ENCODE data around the gene PMP22. TPM values are rescaled to one million over a fixed set of nuclear protein-coding genes. Genes with fewer than 3 reads are reported as not detected.

Gene PMP22
- polyA plus RNA-seq, 4 donors = 62.0 to 89.4 (median 78.8) TPM

DNA sequence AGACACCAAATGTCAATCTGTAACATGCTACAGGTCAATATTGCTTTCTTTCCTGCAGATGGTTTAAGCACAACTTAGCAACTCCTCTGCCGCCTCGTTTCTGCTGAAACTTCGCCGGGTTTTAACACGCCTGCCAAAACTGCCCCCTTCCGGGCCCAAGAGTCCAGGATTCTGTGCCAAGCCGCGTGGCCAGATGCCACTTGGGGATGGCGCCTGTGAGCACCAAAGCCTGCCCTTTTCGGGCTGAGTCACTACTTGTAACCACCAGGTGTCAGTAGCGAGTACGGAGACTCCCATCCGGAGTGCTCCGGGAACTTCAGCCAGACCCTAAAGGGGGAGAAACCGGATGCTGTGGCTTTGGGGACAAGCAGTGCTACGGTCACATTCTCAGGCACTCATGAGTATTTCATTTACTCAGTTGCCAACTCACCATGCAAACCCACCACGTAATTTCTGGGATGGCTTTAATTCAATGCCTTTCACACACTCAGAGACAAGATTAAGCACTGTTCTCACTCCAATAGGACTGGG is 7.8 kb downstream of the PMP22 start:
- WGBS, 3 donors = 1 to 2% (median 2%) methylated on average over 17 of the region's 17 CpGs
- Histone ChIP-seq H3K9me3 (ENCODE audit: control insufficient read depth in 2 of 2, insufficient read depth in 1 of 2, low read depth in 1 of 2, low read length in 1 of 2) (no peaks in the 10 kb centered on the region), H3K27me3 (ENCODE audit: control insufficient read depth in 3 of 3, insufficient read depth in 3 of 3, low read length in 3 of 3) (peaks cover 0 to 8% (median 4%) of the 10 kb centered on the region in 3 donors), H3K4me1 (ENCODE audit: control insufficient read depth in 3 of 3, insufficient read depth in 2 of 3, low read depth in 1 of 3, low read length in 2 of 3) (peaks cover 0 to 27% (median 4%) of the 10 kb centered on the region in 3 donors), H3K36me3 (ENCODE audit: control insufficient read depth in 3 of 3, insufficient read depth in 2 of 3, low read depth in 1 of 3, low read length in 3 of 3) (peaks cover 2 to 41% (median 7%) of the 10 kb centered on the region in 3 donors), H3K27ac (ENCODE audit: low read depth in 1 of 3, low read length in 2 of 3) (peak overlapping the region in 2 of 3 donors; percentile 13 to 71), H3K4me3 (ENCODE audit: low read depth in 1 of 3, low read length in 3 of 3) (no peak overlapping the region)
- no peak for FAIRE-seq
- peak; percentile 77 to 82 for DNase-seq

DNA sequence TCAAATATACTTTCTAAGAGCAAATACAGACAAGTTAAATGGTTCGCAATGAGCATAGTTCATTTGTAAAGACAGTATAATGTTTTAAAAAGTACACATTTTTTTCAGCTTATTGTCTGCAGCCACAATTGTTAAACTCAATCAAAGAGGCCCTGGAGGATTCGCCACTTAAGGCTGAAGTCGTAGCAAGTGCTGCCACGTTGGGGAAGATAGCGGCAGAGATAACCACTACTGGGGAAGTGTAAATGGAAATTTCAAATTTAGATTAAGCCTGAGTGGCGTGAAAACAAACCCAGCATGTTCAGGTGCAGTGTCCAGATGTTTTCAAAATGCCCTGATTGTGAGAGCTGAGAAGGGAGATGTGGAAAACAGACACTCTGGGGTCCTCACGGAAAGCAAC is 8.4 kb downstream of the PMP22 start:
- H3K9me3 ChIP-seq (ENCODE audit: control insufficient read depth in 2 of 2, insufficient read depth in 1 of 2, low read depth in 1 of 2, low read length in 1 of 2) = no peaks in the 10 kb centered on the region
- H3K36me3 ChIP-seq (ENCODE audit: control insufficient read depth in 3 of 3, insufficient read depth in 2 of 3, low read depth in 1 of 3, low read length in 3 of 3) = peaks cover 2 to 43% (median 7%) of the 10 kb centered on the region in 3 donors
- DNase-seq (no peak), FAIRE-seq (no peak)
- peaks cover 0 to 2% (median 0%) of the 10 kb centered on the region in 3 donors for H3K27me3 ChIP-seq (ENCODE audit: control insufficient read depth in 3 of 3, insufficient read depth in 3 of 3, low read length in 3 of 3)
- H3K4me3 ChIP-seq (ENCODE audit: low read depth in 1 of 3, low read length in 3 of 3) = no peak overlapping the region
- H3K4me1 ChIP-seq (ENCODE audit: control insufficient read depth in 3 of 3, insufficient read depth in 2 of 3, low read depth in 1 of 3, low read length in 2 of 3) = peaks cover 0 to 21% (median 4%) of the 10 kb centered on the region in 3 donors
- no peak overlapping the region for H3K27ac ChIP-seq (ENCODE audit: low read depth in 1 of 3, low read length in 2 of 3)
- WGBS, 3 donors = 55 to 65% (median 58%) methylated on average over 7 of the region's 7 CpGs

DNA sequence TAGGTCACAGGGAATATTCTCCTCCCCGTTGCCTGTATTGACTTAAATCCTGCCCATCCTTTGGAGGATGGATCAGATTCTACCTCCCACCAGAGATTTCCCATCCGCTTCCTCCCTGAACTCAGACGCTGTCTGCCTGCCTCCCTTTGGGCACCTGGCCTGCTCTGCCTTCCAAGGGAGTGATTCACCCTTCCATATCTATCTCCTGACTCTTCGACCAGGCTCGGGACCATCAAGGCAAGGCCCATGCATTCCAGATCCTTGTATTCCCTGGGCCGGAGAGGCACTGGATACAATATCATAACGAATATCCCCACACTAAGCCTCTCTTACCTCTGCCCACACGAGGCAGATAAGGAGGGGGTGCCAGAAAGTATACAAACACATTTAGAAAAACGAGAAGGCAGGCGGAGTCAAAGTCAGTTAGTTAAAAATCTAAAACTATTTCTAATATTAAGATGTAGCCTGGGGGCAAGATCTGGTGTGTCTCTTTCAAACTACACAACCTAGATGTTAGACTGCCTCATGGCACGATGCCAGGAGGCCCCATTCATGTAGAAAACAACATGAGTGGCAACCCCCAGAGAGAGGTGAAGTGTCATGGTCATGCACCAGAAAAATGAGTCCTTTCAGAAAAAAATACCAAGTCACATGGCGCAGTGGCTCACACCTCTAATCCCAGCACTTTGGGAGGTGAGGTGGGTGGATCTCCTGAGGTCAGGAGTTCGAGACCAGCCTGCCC is 9.2 kb downstream of the PMP22 start:
- peaks cover 2 to 45% (median 7%) of the 10 kb centered on the region in 3 donors for H3K36me3 ChIP-seq (ENCODE audit: control insufficient read depth in 3 of 3, insufficient read depth in 2 of 3, low read depth in 1 of 3, low read length in 3 of 3)
- no peak for DNase-seq
- H3K27me3 ChIP-seq (ENCODE audit: control insufficient read depth in 3 of 3, insufficient read depth in 3 of 3, low read length in 3 of 3) = no peaks in the 10 kb centered on the region
- no peak for FAIRE-seq
- H3K4me3 ChIP-seq (ENCODE audit: low read depth in 1 of 3, low read length in 3 of 3) = no peak overlapping the region
- WGBS, 3 donors = 73 to 80% (median 78%) methylated on average over 13 of the region's 13 CpGs
- H3K9me3 ChIP-seq (ENCODE audit: control insufficient read depth in 2 of 2, insufficient read depth in 1 of 2, low read depth in 1 of 2, low read length in 1 of 2) = no peaks in the 10 kb centered on the region
- peak overlapping the region in 1 of 3 donors; percentile 14 for H3K27ac ChIP-seq (ENCODE audit: low read depth in 1 of 3, low read length in 2 of 3)
- H3K4me1 ChIP-seq (ENCODE audit: control insufficient read depth in 3 of 3, insufficient read depth in 2 of 3, low read depth in 1 of 3, low read length in 2 of 3) = peaks cover 0 to 17% (median 4%) of the 10 kb centered on the region in 3 donors

DNA sequence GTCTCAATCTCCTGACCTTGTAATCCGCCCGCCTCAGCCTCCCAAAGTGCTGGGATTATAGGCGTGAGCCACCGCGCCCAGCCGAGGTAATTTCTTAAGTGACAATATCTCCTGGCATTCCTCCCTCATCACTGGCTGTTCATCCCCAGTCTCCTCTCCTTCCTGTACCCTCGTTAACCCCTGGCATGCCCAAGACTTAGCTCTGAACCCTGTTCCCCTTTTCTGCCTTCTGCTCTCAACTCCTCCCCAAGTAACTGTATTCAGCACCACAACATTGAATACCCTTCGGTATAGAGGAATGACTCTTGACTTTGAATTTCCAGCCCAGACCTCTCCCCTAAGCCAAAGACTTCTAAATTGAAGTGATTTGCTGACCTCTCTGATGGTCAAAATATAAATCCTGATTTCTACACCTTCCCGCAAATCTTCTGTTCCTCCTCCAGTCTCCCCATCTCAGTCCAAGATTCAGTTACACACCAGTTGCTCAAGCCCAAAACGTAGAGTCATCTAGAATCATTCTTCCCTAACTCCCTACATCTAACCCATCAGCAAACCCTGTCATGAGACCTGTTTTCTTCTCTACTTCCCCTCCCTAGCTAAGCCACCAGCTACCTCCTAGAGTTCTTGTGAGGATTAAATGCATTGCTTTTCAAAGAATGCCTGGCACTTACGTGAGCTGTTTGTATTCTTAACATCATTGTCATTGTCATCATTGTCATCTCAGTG is 14.8 kb downstream of the PMP22 start:
- no peak overlapping the region for H3K27ac ChIP-seq (ENCODE audit: low read depth in 1 of 3, low read length in 2 of 3)
- peaks cover 2 to 26% (median 4%) of the 10 kb centered on the region in 3 donors for H3K36me3 ChIP-seq (ENCODE audit: control insufficient read depth in 3 of 3, insufficient read depth in 2 of 3, low read depth in 1 of 3, low read length in 3 of 3)

DNA sequence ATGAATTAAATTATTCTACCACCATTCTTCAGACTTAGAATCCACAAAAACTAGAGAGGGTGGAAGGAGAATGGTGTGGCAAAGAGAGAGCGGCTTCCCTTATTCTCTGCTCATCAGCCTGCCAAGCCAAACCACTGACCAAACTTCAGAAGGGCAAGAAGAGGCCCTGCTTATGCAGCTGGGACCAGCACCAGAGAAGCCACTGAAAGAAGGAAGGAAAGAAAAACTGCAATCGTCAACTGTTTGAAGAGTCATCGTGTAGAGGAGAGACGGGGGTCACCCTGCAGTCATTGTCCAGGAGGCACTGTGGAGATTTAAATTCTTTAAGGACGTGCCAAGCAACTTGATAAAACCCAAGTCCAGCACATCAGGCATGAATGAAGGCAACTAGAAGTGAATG is 15.6 kb downstream of the PMP22 start:
- no peaks in the 10 kb centered on the region for H3K9me3 ChIP-seq (ENCODE audit: control insufficient read depth in 2 of 2, insufficient read depth in 1 of 2, low read depth in 1 of 2, low read length in 1 of 2)
- no peak overlapping the region for H3K4me3 ChIP-seq (ENCODE audit: low read depth in 1 of 3, low read length in 3 of 3)
- FAIRE-seq = no peak
- WGBS, 3 donors = 70 to 84% (median 70%) methylated on average over 5 of the region's 5 CpGs
- H3K4me1 ChIP-seq (ENCODE audit: control insufficient read depth in 3 of 3, insufficient read depth in 2 of 3, low read depth in 1 of 3, low read length in 2 of 3) = peaks cover 0 to 5% (median 0%) of the 10 kb centered on the region in 3 donors
- no peak for DNase-seq
- H3K27ac ChIP-seq (ENCODE audit: low read depth in 1 of 3, low read length in 2 of 3) = no peak overlapping the region
- H3K27me3 ChIP-seq (ENCODE audit: control insufficient read depth in 3 of 3, insufficient read depth in 3 of 3, low read length in 3 of 3) = no peaks in the 10 kb centered on the region
- H3K36me3 ChIP-seq (ENCODE audit: control insufficient read depth in 3 of 3, insufficient read depth in 2 of 3, low read depth in 1 of 3, low read length in 3 of 3) = peaks cover 2 to 25% (median 4%) of the 10 kb centered on the region in 3 donors

More for the DNA sequence above, 14.8 kb downstream of the PMP22 start:
- WGBS, 3 donors = 80 to 87% (median 82%) methylated on average over 10 to 11 of the region's 11 CpGs
- no peak overlapping the region for H3K4me3 ChIP-seq (ENCODE audit: low read depth in 1 of 3, low read length in 3 of 3)
- DNase-seq (no peak), FAIRE-seq (no peak)
- H3K9me3 ChIP-seq (ENCODE audit: control insufficient read depth in 2 of 2, insufficient read depth in 1 of 2, low read depth in 1 of 2, low read length in 1 of 2) = no peaks in the 10 kb centered on the region
- peaks cover 0 to 5% (median 0%) of the 10 kb centered on the region in 3 donors for H3K4me1 ChIP-seq (ENCODE audit: control insufficient read depth in 3 of 3, insufficient read depth in 2 of 3, low read depth in 1 of 3, low read length in 2 of 3)
- no peaks in the 10 kb centered on the region for H3K27me3 ChIP-seq (ENCODE audit: control insufficient read depth in 3 of 3, insufficient read depth in 3 of 3, low read length in 3 of 3)

DNA sequence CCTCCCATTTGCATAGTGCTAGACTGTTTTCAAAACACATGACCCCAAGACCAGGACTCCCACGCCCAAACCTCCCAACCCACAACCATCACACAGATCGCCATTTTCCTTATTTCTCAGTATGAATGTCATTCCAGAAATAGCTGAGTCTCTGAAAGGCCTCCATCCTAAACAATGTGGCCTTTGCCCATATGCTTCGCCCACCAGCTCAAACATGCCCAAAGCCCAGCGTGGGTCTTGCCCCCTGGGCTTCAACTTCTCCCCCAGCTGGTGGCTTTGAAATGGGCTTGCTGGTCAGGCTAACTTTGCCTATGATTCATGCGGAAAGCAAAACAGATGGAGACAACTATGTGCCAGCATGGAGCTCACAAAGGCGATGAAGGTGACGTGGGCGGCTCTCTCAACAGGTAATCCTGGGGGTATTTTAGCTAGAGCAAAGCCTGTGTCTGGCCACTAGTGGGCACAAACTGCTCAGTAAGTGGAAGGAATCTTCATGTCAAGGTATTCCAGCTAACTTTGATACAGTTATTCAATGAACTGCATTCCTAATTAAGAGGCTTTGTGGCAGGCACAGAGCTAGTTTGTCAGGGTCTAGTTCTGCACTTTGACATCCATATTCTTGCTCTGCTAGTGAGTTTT is 17.1 kb downstream of the PMP22 start:
- H3K36me3 ChIP-seq (ENCODE audit: control insufficient read depth in 3 of 3, insufficient read depth in 2 of 3, low read depth in 1 of 3, low read length in 3 of 3) = peaks cover 2 to 17% (median 4%) of the 10 kb centered on the region in 3 donors
- no peaks in the 10 kb centered on the region for H3K9me3 ChIP-seq (ENCODE audit: control insufficient read depth in 2 of 2, insufficient read depth in 1 of 2, low read depth in 1 of 2, low read length in 1 of 2)
- H3K4me3 ChIP-seq (ENCODE audit: low read depth in 1 of 3, low read length in 3 of 3) = no peak overlapping the region
- WGBS, 3 donors = 89 to 93% (median 90%) methylated on average over 8 of the region's 8 CpGs
- no peaks in the 10 kb centered on the region for H3K27me3 ChIP-seq (ENCODE audit: control insufficient read depth in 3 of 3, insufficient read depth in 3 of 3, low read length in 3 of 3)
- no peak overlapping the region for H3K27ac ChIP-seq (ENCODE audit: low read depth in 1 of 3, low read length in 2 of 3)
- no peak for FAIRE-seq
- DNase-seq = no peak
- peaks cover 0 to 2% (median 0%) of the 10 kb centered on the region in 3 donors for H3K4me1 ChIP-seq (ENCODE audit: control insufficient read depth in 3 of 3, insufficient read depth in 2 of 3, low read depth in 1 of 3, low read length in 2 of 3)

DNA sequence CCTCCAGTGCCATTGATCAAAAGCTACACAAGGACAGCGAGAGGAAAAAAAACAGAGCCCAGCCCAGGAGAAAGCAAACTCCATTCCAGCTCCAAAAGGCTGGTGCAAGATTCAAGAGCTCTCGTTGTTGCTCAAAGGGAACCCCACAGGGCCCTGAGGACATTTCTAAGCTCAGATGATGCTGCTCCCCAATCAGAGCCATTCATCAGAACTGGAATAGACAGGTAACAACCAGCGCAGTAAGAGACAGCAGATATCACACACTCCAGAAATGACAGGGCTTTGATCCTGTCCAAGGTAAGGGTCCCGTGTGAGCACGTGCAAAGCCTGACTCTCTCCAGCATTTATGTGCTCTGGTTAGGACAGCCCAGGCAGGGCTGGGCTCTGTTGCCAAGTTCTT is 20.1 kb downstream of the PMP22 start:
- H3K27me3 ChIP-seq (ENCODE audit: control insufficient read depth in 3 of 3, insufficient read depth in 3 of 3, low read length in 3 of 3) = no peaks in the 10 kb centered on the region
- DNase-seq (no peak), FAIRE-seq (no peak)
- H3K36me3 ChIP-seq (ENCODE audit: control insufficient read depth in 3 of 3, insufficient read depth in 2 of 3, low read depth in 1 of 3, low read length in 3 of 3) = peaks cover 0 to 6% (median 0%) of the 10 kb centered on the region in 3 donors
- peaks cover 0 to 2% (median 0%) of the 10 kb centered on the region in 3 donors for H3K4me1 ChIP-seq (ENCODE audit: control insufficient read depth in 3 of 3, insufficient read depth in 2 of 3, low read depth in 1 of 3, low read length in 2 of 3)
- H3K4me3 ChIP-seq (ENCODE audit: low read depth in 1 of 3, low read length in 3 of 3) = no peak overlapping the region
- H3K9me3 ChIP-seq (ENCODE audit: control insufficient read depth in 2 of 2, insufficient read depth in 1 of 2, low read depth in 1 of 2, low read length in 1 of 2) = no peaks in the 10 kb centered on the region
- H3K27ac ChIP-seq (ENCODE audit: low read depth in 1 of 3, low read length in 2 of 3) = no peak overlapping the region
- WGBS, 3 donors = 71 to 91% (median 89%) methylated on average over 5 of the region's 5 CpGs

DNA sequence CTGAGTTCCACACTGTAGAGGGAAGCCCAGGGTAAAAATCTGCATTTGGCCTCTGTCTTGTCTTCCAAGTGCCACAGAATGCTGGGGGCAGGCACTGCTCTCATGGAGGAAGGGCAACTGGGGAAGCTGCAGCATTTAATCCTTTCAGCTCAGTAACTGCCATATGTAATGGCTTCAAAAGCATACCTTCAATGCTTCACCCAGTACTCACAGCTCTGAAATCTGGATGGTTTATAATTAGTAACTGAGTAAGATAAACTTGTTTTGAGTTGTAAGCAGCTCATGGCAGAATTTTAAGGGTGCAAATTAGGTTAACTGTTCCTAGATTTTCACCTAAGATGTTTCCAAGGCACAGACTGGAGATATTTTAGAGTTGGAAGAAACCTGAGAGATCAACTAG is 24.5 kb downstream of the PMP22 start:
- H3K27ac ChIP-seq (ENCODE audit: low read depth in 1 of 3, low read length in 2 of 3) = no peak overlapping the region
- peaks cover 0 to 6% (median 0%) of the 10 kb centered on the region in 3 donors for H3K36me3 ChIP-seq (ENCODE audit: control insufficient read depth in 3 of 3, insufficient read depth in 2 of 3, low read depth in 1 of 3, low read length in 3 of 3)
- peaks cover 0 to 7% (median 3%) of the 10 kb centered on the region in 3 donors for H3K4me1 ChIP-seq (ENCODE audit: control insufficient read depth in 3 of 3, insufficient read depth in 2 of 3, low read depth in 1 of 3, low read length in 2 of 3)

More for the DNA sequence above, 24.5 kb downstream of the PMP22 start:
- Histone ChIP-seq H3K4me3 (ENCODE audit: low read depth in 1 of 3, low read length in 3 of 3) (no peak overlapping the region), H3K9me3 (ENCODE audit: control insufficient read depth in 2 of 2, insufficient read depth in 1 of 2, low read depth in 1 of 2, low read length in 1 of 2) (no peaks in the 10 kb centered on the region), H3K27me3 (ENCODE audit: control insufficient read depth in 3 of 3, insufficient read depth in 3 of 3, low read length in 3 of 3) (no peaks in the 10 kb centered on the region)
- no peak for FAIRE-seq
- DNase-seq = no peak

All from small intestine (tissue), 7 donors.